ENCODE results near the gene ATAD3C. TPM values are rescaled to one million over a fixed set of nuclear protein-coding genes. Genes with fewer than 3 reads are reported as not detected.

Gene ATAD3C
- total and polyA plus RNA-seq, 2 of the 8 experiments (the other 6 are each of a cell fraction or from before 2014, with no cell fraction given): 2.0 to 2.7 TPM

DNA sequence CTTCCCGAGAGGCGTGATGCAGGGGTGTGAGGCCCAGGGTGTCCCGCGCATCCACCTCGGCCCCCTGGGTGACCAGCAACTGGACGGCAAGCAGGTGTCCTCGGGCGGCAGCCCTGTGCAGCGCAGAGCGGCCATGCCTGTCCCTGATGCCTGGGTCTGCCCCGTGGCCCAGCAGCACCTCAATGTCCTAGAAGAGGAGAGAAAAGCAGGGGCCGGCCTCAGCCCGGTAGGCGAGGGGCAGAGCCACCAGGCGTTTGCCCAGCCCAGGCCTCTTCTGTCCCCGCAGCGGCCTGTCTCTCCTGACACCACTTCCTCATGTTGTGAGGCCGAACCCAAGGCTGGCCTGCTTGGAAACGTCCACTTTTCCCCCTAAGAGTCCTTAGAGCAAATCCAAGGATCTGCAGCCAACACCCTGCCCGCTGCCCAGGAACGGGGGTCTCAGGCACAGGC lies 30.1 kb upstream of the ATAD3C start:
- Histone ChIP-seq H3K4me1 (replicated peaks in 1 of 4; ENCODE audit: control insufficient read depth in 3 of 4, insufficient read depth in 4 of 4, low read length in 3 of 4) (peaks cover 0 to 29% (median 23%) of the 10 kb centered on the region in 4 experiments; a peak in 6 of 7 replicates), H2BK120ac (replicated peaks; ENCODE audit: low read depth, low read length) (peak overlapping the region; percentile 64), H3K9ac (replicated peaks in 1 of 4; ENCODE audit: extremely low read depth in 1 of 4, low read depth in 3 of 4, low read length in 3 of 4) (no peak overlapping the region), H3K4me3 (ENCODE audit: extremely low read depth in 1 of 4, insufficient read depth in 2 of 4, low read depth in 3 of 4, low read length in 4 of 4) (peak overlapping the region; percentile 7 to 50 (median 26); a peak in 5 of 8 replicates), H3K36me3 (ENCODE audit: control insufficient read depth in 2 of 4, insufficient read depth in 4 of 4, low read length in 3 of 4) (no peaks in the 10 kb centered on the region), H4K8ac (ENCODE audit: extremely low read depth, insufficient read depth, low read length) (peak overlapping the region; percentile 88), H2AFZ (ENCODE audit: low read length) (peak overlapping the region; percentile 3; the same call in 1 of the 2 replicates), H2BK15ac (ENCODE audit: low read length) (peak overlapping the region; percentile 100; the same call in 1 of the 2 replicates), H3K27me3 (replicated peaks in 1 of 4; ENCODE audit: control insufficient read depth in 3 of 4, extremely low read depth in 1 of 4, insufficient read depth in 3 of 4, low read length in 3 of 4) (no peaks in the 10 kb centered on the region; a peak in 2 of 7 replicates), H3K9me3 (ENCODE audit: insufficient read depth in 2 of 2, low read depth in 1 of 2, low read length in 1 of 2) (no peaks in the 10 kb centered on the region), H3K18ac (ENCODE audit: extremely low read depth, low read length) (peak overlapping the region; percentile 83; the same call in 1 of the 2 replicates), H3K79me1 (ENCODE audit: low read depth, low read length) (no peaks in the 10 kb centered on the region), H3K4me2 (ENCODE audit: insufficient read depth in 1 of 2, low read depth in 2 of 2, low read length in 2 of 2) (peak overlapping the region; percentile 44 to 65; a peak in 3 of 4 replicates), H3K23me2 (ENCODE audit: low read depth, low read length) (peaks cover 6% of the 10 kb centered on the region; the same call in 1 of the 2 replicates), H2BK5ac (ENCODE audit: low read depth, low read length) (peak overlapping the region; percentile 71; the same call in 1 of the 2 replicates), H2BK12ac (ENCODE audit: low read depth, low read length) (peak overlapping the region; percentile 90; the same call in 1 of the 2 replicates), H4K91ac (replicated peaks; ENCODE audit: insufficient read length, low read length) (peak overlapping the region; percentile 89), H2BK20ac (ENCODE audit: low read length) (no peak overlapping the region), H3K27ac (ENCODE audit: low read depth, low read length) (no peak overlapping the region), H3K56ac (replicated peaks; ENCODE audit: insufficient read length, low read depth, low read length) (no peak overlapping the region), H3K79me2 (ENCODE audit: control insufficient read depth in 1 of 2, insufficient read depth in 2 of 2, low read length in 2 of 2) (no peaks in the 10 kb centered on the region), H3K14ac (ENCODE audit: insufficient read length) (no peak overlapping the region), H4K20me1 (replicated peaks in 1 of 2; ENCODE audit: control insufficient read depth in 1 of 2, insufficient read depth in 2 of 2, low read length in 2 of 2) (no peaks in the 10 kb centered on the region), H4K5ac (ENCODE audit: insufficient read length, low read depth, low read length) (peak overlapping the region; percentile 57), H2AK5ac (ENCODE audit: low read depth, low read length) (peak overlapping the region; percentile 92; the same call in 1 of the 2 replicates), H3K4ac (replicated peaks; ENCODE audit: insufficient read length, low read depth, low read length) (peak overlapping the region; percentile 96), H3K23ac (ENCODE audit: insufficient read length) (no peak overlapping the region)
- WGBS, 2 experiments (ENCODE audit: extremely low coverage in 1 of 2, insufficient coverage in 1 of 2, insufficient read length in 1 of 2, insufficient replicate concordance in 2 of 2, low coverage in 1 of 2, low lambda C conversion rate in 2 of 2, missing lambda C conversion rate in 1 of 2): 91% methylated on average over 16 of the region's 21 CpGs; no CpG with 5 or more reads in 1 of the 2 experiments
- ChIA-PET POLR2A (ENCODE audit: partially characterized antibody) (interaction anchor here (0.6 to 22.9 kb wide), 10 partner anchors 8 to 102 kb away, joined by 3 to 515 read pairs (median 6); partner anchors contain the start of genes CCNL2, MRPL20 and VWA1), CTCF (ENCODE audit: partially characterized antibody) (interaction anchor here (0.9 to 1.6 kb wide), 3 partner anchors 10 to 15 kb away, joined by 3 to 5 read pairs (median 3); no protein-coding TSS in a partner anchor)
- FAIRE-seq: no peak
- DNase-seq (ENCODE audit: low read depth in 1 of 2, low spot score in 2 of 2): no peak
- no peak for TF ChIP-seq SUZ12 (IDR thresholded peaks at IDR 0.05; ENCODE audit: low read length)
- TF ChIP-seq CTBP2 (IDR thresholded peaks at IDR 0.05; ENCODE audit: borderline replicate concordance, insufficient read depth, insufficient read length, low read length): no peak
- TF ChIP-seq POLR2AphosphoS5 (IDR thresholded peaks at IDR 0.05; ENCODE audit: low read depth, low read length): no peak
- TF ChIP-seq TAF1 (IDR thresholded peaks at IDR 0.05; ENCODE audit: low read depth, low read length): no peak
- TF ChIP-seq, protein P1, sequence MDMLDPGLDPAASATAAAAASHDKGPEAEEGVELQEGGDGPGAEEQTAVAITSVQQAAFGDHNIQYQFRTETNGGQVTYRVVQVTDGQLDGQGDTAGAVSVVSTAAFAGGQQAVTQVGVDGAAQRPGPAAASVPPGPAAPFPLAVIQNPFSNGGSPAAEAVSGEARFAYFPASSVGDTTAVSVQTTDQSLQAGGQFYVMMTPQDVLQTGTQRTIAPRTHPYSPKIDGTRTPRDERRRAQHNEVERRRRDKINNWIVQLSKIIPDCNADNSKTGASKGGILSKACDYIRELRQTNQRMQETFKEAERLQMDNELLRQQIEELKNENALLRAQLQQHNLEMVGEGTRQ (IDR thresholded peaks at IDR 0.05; ENCODE audit: low read length): no peak
- TF ChIP-seq TCF12 (IDR thresholded peaks at IDR 0.05; ENCODE audit: low read depth, low read length): no peak
- TF ChIP-seq MAFK (IDR thresholded peaks at IDR 0.05; ENCODE audit: low read depth, low read length): no peak
- TF ChIP-seq KDM5A (IDR thresholded peaks at IDR 0.05; ENCODE audit: low read length): no peak
- TF ChIP-seq, protein P2, sequence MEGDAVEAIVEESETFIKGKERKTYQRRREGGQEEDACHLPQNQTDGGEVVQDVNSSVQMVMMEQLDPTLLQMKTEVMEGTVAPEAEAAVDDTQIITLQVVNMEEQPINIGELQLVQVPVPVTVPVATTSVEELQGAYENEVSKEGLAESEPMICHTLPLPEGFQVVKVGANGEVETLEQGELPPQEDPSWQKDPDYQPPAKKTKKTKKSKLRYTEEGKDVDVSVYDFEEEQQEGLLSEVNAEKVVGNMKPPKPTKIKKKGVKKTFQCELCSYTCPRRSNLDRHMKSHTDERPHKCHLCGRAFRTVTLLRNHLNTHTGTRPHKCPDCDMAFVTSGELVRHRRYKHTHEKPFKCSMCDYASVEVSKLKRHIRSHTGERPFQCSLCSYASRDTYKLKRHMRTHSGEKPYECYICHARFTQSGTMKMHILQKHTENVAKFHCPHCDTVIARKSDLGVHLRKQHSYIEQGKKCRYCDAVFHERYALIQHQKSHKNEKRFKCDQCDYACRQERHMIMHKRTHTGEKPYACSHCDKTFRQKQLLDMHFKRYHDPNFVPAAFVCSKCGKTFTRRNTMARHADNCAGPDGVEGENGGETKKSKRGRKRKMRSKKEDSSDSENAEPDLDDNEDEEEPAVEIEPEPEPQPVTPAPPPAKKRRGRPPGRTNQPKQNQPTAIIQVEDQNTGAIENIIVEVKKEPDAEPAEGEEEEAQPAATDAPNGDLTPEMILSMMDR (IDR thresholded peaks at IDR 0.05; ENCODE audit: control extremely low read depth in 1 of 3, insufficient read depth in 1 of 3, low read depth in 1 of 3, low read length in 3 of 3): no peak

Data from H1 (cell line).